MCF 10A (cell line): ENCODE data around the gene SLC10A7. TPM values are rescaled to one million over a fixed set of nuclear protein-coding genes. Genes with fewer than 3 reads are reported as not detected.

Experiments
- BruUV-seq: library from RNA; stranded (reverse); fragments of 400-500 nt; replicated peaks from 2 replicates; lab custom pipeline; 2021; lab: Mats Ljungman, UMichigan
- CTCF ChIA-PET: fragments of 300-600 bp; sonication (Branson Sonifier 250); formaldehyde crosslinking; extraction: SDS; loops from one replicate; lab custom pipeline; 2021; ENCODE audit warnings: antibody characterized with exemption, inconsistent platforms; lab: Yijun Ruan, JAX
- POLR2A ChIA-PET: fragments of 300-600, 350-650 bp; sonication (Branson Sonifier 250); formaldehyde crosslinking; extraction: SDS; loops from one replicate; lab custom pipeline; 2020; ENCODE audit warnings: antibody characterized with exemption, inconsistent platforms; lab: Yijun Ruan, JAX
- DNase-seq: peaks from one replicate; pipeline ENCODE4 v3.0.0-alpha.2; 2018; ENCODE audit not compliant: unreplicated experiment
- H3K27ac Mint-ChIP-seq: one replicate; pipeline ENCODE4 v1.8.0; 2022; ENCODE audit warnings: mild to moderate bottlenecking, low read depth, mixed read lengths; ENCODE audit not compliant: unreplicated experiment
- H3K27me3 Mint-ChIP-seq: one replicate; pipeline ENCODE4 v1.8.0; 2022; ENCODE audit warnings: mixed read lengths; ENCODE audit not compliant: insufficient read depth, unreplicated experiment
- H3K36me3 Mint-ChIP-seq: one replicate; pipeline ENCODE4 v1.8.0; 2022; ENCODE audit warnings: mild to moderate bottlenecking, moderate library complexity, mixed read lengths; ENCODE audit not compliant: insufficient read depth, unreplicated experiment
- H3K4me1 Mint-ChIP-seq: one replicate; pipeline ENCODE4 v1.8.0; 2022; ENCODE audit warnings: mixed read lengths; ENCODE audit not compliant: insufficient read depth, unreplicated experiment
- H3K4me3 Mint-ChIP-seq: one replicate; pipeline ENCODE4 v1.8.0; 2022; ENCODE audit warnings: mild to moderate bottlenecking, moderate library complexity, mixed read lengths; ENCODE audit not compliant: unreplicated experiment
- H3K9me3 Mint-ChIP-seq: one replicate; pipeline ENCODE4 v1.8.0; 2022; ENCODE audit warnings: mixed read lengths; ENCODE audit not compliant: unreplicated experiment
- CTCF ChIP-seq: fragments of 200-600 bp; IDR thresholded peaks from one replicate; pipeline ENCODE4 v1.8.0; 2022; ENCODE audit warnings: antibody characterized with exemption, mild to moderate bottlenecking; ENCODE audit not compliant: unreplicated experiment
- intact Hi-C: fragments of 100-400 bp; cut with micrococcal nuclease; formaldehyde crosslinking; loops from 2 replicates; pipeline ENCODE4 v1.14.1; 2022
- total RNA-seq: library from RNA; stranded (reverse); gene quantifications from 2 replicates; pipeline ENCODE4 v1.2.3, GENCODE V29; 2022

The SLC10A7 gene
- total RNA-seq, 1 experiment from 2014 or later, result 23.0 TPM

GRCh38 chr4:146232131-146232722 lies 289.5 kb downstream of the SLC10A7 start:
- intact Hi-C loops, result no loop called here
- POLR2A ChIA-PET, result interaction anchor here (0.6 to 0.8 kb wide), 3 partner anchors 9 to 678 kb away, joined by 3 read pairs; no protein-coding TSS in a partner anchor
- H3K4me1 Mint-ChIP-seq, result no peaks in the 10 kb centered on the region
- no TSS peak for BruUV-seq
- no peak for TF ChIP-seq CTCF
- H3K27me3 Mint-ChIP-seq, result no peaks in the 10 kb centered on the region
- H3K36me3 Mint-ChIP-seq, result no peaks in the 10 kb centered on the region
- H3K4me3 Mint-ChIP-seq, result no peak overlapping the region
- peak; percentile 60 for DNase-seq
- CTCF ChIA-PET, result interaction anchor here (0.9 kb wide), 1 partner anchor 137 kb away, joined by 3 read pairs; no protein-coding TSS in a partner anchor
- H3K9me3 Mint-ChIP-seq, result peaks cover 12% of the 10 kb centered on the region
- H3K27ac Mint-ChIP-seq, result no peak overlapping the region

GRCh38 chr4:146229406-146229805 lies 292.3 kb downstream of the SLC10A7 start:
- Mint-ChIP-seq H3K4me3 (no peak overlapping the region), H3K4me1 (no peaks in the 10 kb centered on the region), H3K27me3 (no peaks in the 10 kb centered on the region), H3K36me3 (no peaks in the 10 kb centered on the region), H3K9me3 (peaks cover 12% of the 10 kb centered on the region), H3K27ac (no peak overlapping the region)
- BruUV-seq, result no TSS peak
- intact Hi-C loops, result no loop called here
- DNase-seq, result no peak
- ChIA-PET CTCF (interaction anchor here (1.3 kb wide), 1 partner anchor 134 kb away, joined by 4 read pairs; no protein-coding TSS in a partner anchor), POLR2A (no interaction called here)
- TF ChIP-seq CTCF, result no peak

GRCh38 chr4:146224326-146224966 lies 297.3 kb downstream of the SLC10A7 start:
- Mint-ChIP-seq H3K27me3 (no peaks in the 10 kb centered on the region), H3K36me3 (no peaks in the 10 kb centered on the region), H3K27ac (no peak overlapping the region), H3K9me3 (no peaks in the 10 kb centered on the region), H3K4me3 (no peak overlapping the region), H3K4me1 (no peaks in the 10 kb centered on the region)
- ChIA-PET CTCF (interaction anchor here (0.7 kb wide), 2 partner anchors 16 to 30 kb away, joined by 3 read pairs; no protein-coding TSS in a partner anchor), POLR2A (no interaction called here)
- intact Hi-C loops, result no loop called here
- TF ChIP-seq CTCF, result no peak
- no TSS peak for BruUV-seq
- DNase-seq, result no peak

GRCh38 chr4:146222313-146222712 lies 299.4 kb downstream of the SLC10A7 start:
- peak overlapping the region; percentile 47 for H3K27ac Mint-ChIP-seq
- intact Hi-C loops, result no loop called here
- BruUV-seq, result no TSS peak
- H3K4me3 Mint-ChIP-seq, result peak overlapping the region; percentile 40
- H3K27me3 Mint-ChIP-seq, result no peaks in the 10 kb centered on the region
- peak; percentile 44 for DNase-seq
- H3K36me3 Mint-ChIP-seq, result no peaks in the 10 kb centered on the region
- no peaks in the 10 kb centered on the region for H3K4me1 Mint-ChIP-seq
- ChIA-PET CTCF (interaction anchor here (0.6 kb wide), 1 partner anchor 20 kb away, joined by 3 read pairs; no protein-coding TSS in a partner anchor), POLR2A (interaction anchor here (0.5 kb wide), 1 partner anchor 496 kb away, joined by 3 read pairs; no protein-coding TSS in a partner anchor)
- no peak for TF ChIP-seq CTCF
- no peaks in the 10 kb centered on the region for H3K9me3 Mint-ChIP-seq
